HepG2 (cell line): ENCODE results near the gene RGL1.

Source experiments
- FOXP1 ChIP-seq, 2 experiments: fragments of 450-650 bp in 1 of 2; IDR thresholded peaks; 2 replicates each; pipeline ENCODE4 v1.6.1; 2017 to 2018; ENCODE audit warnings: antibody characterized with exemption in 1 of 2
- JDP2 ChIP-seq: sonication (generic); formaldehyde crosslinking; IDR thresholded peaks from 2 replicates; pipeline ENCODE4 v1.8.1; 2022; ENCODE audit warnings: missing genetic modification reagents, borderline replicate concordance
- PHF21A ChIP-seq: sonication (generic); formaldehyde crosslinking; IDR thresholded peaks from 2 replicates; pipeline ENCODE4 v1.5.0; 2020; ENCODE audit warnings: mild to moderate bottlenecking, missing genetic modification reagents
- STAT5B ChIP-seq: sonication (generic); formaldehyde crosslinking; IDR thresholded peaks from 2 replicates; pipeline ENCODE4 v1.4.0; 2020; ENCODE audit warnings: missing genetic modification reagents
- ZNF124 ChIP-seq: sonication (generic); formaldehyde crosslinking; IDR thresholded peaks from 2 replicates; pipeline ENCODE4 v1.4.0; 2020; ENCODE audit warnings: missing genetic modification reagents
- TF ChIP-seq, protein P1 (sequence below): sonication (generic); formaldehyde crosslinking; IDR thresholded peaks from 2 replicates; pipeline ENCODE4 v1.5.0; 2020; ENCODE audit warnings: mild to moderate bottlenecking, missing genetic modification reagents, moderate library complexity
- TF ChIP-seq, protein P2 (sequence below): IDR thresholded peaks from 2 replicates; pipeline ENCODE4 v1.6.1; 2012; ENCODE audit warnings: inconsistent platforms
- TF ChIP-seq, protein P3 (sequence below): sonication (generic); formaldehyde crosslinking; conservative IDR thresholded peaks from 2 replicates; pipeline ENCODE4 v1.4.0; 2020; ENCODE audit warnings: missing genetic modification reagents
- TF ChIP-seq, protein P4 (sequence below): IDR thresholded peaks from 2 replicates; pipeline ENCODE4 v1.6.1; 2016; ENCODE audit warnings: low read depth, borderline replicate concordance
- TF ChIP-seq, protein P5 (sequence below), 2 experiments: sonication (generic) in 1 of 2; formaldehyde crosslinking in 1 of 2; IDR thresholded peaks; 2 replicates each; pipeline versions ENCODE4 v1.5.1 to v1.6.1; 2011 to 2020; ENCODE audit warnings: borderline replicate concordance in 1 of 2, low read depth in 1 of 2, low read length in 1 of 2, mild to moderate bottlenecking in 1 of 2, missing genetic modification reagents in 1 of 2, moderate library complexity in 1 of 2

DNA sequence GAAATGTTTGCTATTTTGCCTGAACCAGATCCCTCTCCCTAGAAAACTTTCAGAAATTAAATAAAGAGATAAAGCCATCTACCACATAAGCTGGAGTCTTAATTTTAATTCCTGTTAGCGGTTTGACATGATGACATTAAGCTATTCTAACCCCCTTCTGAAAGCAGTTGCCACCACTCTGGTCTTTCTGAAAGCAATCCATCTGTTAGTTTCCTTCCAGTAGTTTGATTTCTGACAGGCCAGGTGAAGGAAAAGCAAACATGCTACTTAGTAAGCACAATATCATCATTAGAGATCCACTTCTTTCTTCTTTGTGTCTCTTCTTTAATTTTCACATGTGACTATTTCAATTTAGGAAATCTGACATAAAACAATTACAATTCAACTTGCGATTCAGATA, 39.9 kb downstream of the RGL1 start:
- TF ChIP-seq FOXP1 (IDR thresholded peaks at IDR 0.05) (no peak), FOXP1 (CRISPR knock-in tag; IDR thresholded peaks at IDR 0.05) (no peak), ZNF124 (CRISPR knock-in tag) (no peak), JDP2 (CRISPR knock-in tag) (no peak), STAT5B (no peak), PHF21A (CRISPR knock-in tag) (no peak)
- TF ChIP-seq, protein P1, sequence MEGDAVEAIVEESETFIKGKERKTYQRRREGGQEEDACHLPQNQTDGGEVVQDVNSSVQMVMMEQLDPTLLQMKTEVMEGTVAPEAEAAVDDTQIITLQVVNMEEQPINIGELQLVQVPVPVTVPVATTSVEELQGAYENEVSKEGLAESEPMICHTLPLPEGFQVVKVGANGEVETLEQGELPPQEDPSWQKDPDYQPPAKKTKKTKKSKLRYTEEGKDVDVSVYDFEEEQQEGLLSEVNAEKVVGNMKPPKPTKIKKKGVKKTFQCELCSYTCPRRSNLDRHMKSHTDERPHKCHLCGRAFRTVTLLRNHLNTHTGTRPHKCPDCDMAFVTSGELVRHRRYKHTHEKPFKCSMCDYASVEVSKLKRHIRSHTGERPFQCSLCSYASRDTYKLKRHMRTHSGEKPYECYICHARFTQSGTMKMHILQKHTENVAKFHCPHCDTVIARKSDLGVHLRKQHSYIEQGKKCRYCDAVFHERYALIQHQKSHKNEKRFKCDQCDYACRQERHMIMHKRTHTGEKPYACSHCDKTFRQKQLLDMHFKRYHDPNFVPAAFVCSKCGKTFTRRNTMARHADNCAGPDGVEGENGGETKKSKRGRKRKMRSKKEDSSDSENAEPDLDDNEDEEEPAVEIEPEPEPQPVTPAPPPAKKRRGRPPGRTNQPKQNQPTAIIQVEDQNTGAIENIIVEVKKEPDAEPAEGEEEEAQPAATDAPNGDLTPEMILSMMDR (CRISPR knock-in tag): no peak
- TF ChIP-seq, protein P2, sequence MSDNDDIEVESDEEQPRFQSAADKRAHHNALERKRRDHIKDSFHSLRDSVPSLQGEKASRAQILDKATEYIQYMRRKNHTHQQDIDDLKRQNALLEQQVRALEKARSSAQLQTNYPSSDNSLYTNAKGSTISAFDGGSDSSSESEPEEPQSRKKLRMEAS: no peak
- TF ChIP-seq, protein P3, sequence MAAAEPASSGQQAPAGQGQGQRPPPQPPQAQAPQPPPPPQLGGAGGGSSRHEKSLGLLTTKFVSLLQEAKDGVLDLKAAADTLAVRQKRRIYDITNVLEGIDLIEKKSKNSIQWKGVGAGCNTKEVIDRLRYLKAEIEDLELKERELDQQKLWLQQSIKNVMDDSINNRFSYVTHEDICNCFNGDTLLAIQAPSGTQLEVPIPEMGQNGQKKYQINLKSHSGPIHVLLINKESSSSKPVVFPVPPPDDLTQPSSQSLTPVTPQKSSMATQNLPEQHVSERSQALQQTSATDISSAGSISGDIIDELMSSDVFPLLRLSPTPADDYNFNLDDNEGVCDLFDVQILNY (CRISPR knock-in tag): no peak
- TF ChIP-seq, protein P4, sequence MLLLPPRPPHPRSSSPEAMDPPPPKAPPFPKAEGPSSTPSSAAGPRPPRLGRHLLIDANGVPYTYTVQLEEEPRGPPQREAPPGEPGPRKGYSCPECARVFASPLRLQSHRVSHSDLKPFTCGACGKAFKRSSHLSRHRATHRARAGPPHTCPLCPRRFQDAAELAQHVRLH: no peak
- TF ChIP-seq, protein P5, sequence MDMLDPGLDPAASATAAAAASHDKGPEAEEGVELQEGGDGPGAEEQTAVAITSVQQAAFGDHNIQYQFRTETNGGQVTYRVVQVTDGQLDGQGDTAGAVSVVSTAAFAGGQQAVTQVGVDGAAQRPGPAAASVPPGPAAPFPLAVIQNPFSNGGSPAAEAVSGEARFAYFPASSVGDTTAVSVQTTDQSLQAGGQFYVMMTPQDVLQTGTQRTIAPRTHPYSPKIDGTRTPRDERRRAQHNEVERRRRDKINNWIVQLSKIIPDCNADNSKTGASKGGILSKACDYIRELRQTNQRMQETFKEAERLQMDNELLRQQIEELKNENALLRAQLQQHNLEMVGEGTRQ (IDR thresholded peaks at IDR 0.05; ENCODE audit: low read depth, low read length): no peak
- TF ChIP-seq, protein P5 (CRISPR knock-in tag; IDR thresholded peaks at IDR 0.05; ENCODE audit: borderline replicate concordance): no peak
